Measurements from ENCODE around the gene IFNGR2.
"Not testable (repeated sequence)": the region's sequence is repeated elsewhere in the genome, so short reads cannot be mapped to it uniquely, and the experiment has no call there.

Gene IFNGR2

DNA sequence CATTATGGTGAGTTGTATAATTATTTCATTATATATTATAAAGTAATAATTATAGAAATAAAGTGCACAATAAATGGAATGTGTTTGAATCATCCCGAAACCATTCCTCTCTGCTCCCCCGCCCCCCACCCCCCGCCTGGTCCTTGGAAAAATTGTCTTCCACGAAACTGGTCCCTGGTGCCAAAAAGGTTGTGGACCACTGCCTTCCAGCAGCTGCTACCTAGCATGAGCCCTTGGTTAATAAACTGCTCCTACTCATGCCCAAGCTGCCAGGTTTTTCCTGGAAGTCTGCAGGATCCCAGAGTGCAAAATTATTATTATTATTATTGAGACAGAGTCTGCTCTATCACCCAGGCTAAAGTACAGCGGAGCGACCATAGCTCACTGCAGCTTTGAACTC lies 6.8 kb upstream of the IFNGR2 start:
- H3K4me3 ChIP-seq (ENCODE audit: low read length): no peak overlapping the region
- no peak for DNase-seq (ENCODE audit: low read depth, low spot score)

DNA sequence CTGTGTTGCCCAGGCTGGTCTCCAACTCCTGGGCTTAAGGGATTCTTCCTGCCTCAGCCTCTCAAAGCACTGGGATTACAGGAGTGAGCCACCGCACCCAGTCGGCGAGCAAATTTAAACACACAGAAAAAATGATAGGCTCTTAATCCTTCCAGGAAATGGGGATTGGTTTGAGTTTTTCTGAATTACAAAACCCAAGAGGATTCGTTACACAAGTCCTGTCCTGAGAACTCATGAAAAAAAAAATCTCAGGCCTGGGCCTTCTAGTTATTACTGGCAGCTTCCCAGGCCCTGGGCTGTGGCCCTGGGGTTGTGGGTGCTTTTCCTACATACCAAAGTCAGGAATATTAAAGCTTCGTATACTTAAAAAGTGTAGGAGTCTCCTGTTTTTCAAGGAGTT lies 6.3 kb upstream of the IFNGR2 start:
- no peak for DNase-seq (ENCODE audit: low read depth, low spot score)
- H3K4me3 ChIP-seq (ENCODE audit: low read length): no peak overlapping the region

DNA sequence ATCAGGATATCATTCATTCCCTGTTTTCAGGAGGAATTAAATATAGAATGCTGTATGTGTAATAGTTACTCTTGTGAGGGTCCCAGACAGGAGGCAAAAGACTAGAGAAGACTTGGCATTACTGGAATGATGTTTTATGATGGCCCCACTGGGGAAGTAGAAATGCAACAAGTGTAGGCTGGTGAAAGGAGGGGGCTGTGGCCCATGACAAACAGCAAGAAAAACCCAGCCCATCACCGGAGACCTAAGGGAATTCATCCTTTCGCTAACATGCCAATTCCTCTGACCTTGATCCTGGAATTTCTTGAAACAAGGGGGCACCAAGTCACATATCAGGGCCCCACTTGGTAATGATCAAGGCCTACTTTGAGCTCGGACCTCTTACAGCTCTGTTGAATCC lies 5.5 kb upstream of the IFNGR2 start:
- H3K4me3 ChIP-seq (ENCODE audit: low read length): no peak overlapping the region

DNA sequence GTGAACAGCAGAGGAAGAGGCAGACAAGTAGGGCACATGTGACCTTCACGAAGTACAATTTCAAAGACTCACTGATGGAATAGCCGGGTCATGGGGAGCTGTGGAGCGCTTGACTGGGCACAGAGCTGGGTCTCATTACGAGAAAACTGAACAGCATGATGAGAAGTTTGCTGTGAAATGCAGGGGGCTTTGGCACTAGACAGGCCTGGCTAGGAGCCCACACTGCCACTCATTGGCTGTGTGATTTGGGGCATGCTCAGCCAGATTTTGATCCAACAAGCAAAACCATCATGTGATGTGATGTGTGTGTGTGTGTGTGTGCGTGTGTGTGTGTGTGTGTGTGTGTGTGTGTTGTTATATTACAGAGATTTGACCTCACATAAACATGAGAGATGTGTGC lies 4.9 kb upstream of the IFNGR2 start:
- DNase-seq (ENCODE audit: low read depth, low spot score): no peak
- no peak overlapping the region for H3K4me3 ChIP-seq (ENCODE audit: low read length)

More for the DNA sequence above, 5.5 kb upstream of the IFNGR2 start:
- no peak for DNase-seq (ENCODE audit: low read depth, low spot score)

DNA sequence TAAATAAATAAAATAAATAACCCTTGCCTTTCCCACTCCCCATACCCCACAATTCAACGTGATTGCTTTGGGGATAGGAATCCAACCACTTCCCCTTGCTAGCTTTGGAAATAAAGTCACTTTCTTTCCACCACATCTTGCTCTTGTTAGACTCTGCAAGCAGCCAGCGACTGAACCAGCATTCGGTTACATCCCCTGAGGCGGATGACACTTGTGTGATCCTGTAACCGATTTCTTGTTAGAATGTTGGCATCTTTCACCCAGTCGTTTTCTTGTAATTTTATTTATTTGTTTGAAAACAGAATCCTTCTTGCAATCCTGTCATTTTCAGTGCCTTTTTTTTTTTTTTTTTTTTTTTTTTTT lies 1.6 kb upstream of the IFNGR2 start:
- no peak for DNase-seq (ENCODE audit: low read depth, low spot score)
- H3K4me3 ChIP-seq (ENCODE audit: low read length): no peak overlapping the region

DNA sequence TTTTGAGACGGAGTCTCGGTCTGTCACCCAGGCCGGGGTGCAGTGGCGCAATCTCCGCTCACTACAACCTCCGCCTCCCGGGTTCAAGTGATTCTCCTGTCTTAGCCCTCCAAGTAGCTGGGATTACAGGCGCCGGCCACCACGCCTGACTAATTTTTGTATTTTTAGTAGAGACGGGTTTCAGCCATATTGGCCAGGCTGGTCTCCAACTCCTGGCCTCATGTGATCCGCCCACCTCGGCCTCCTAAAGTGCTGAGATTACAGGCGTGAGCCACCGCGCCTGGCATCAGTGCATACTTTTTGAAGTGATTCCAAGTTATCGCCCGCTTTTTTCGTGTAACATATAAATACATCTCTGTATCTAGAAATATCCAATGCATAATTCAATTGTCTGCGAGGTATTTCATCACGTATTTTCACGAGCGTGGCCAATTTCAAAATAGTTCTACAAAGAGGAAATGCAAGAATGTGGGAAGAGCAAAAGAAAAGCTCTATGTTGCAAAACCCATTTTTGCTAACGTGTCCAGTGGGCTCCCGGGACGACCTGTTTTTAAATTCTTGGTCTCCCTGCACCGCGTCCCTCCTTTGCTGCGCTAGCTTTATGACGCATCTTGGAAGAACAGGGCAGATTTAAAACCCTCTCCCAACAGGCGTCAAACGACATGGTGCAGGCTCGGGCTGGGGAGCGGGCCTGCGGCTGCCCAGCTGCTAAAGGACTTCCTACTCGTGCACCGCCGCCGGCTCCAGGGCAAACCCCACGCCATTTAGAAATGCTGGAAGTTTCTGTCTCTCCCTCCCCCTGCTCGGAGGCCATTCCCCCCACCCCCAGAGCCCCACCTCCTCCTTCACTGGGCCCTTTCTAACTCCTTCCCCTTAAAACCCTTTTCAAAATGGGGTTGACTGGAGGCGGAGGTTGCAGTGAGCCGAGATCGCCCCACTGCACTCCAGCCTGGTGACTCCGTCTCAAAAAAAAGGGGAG lies 923 bp upstream of the IFNGR2 start:
- no peak for DNase-seq (ENCODE audit: low read depth, low spot score)

DNA sequence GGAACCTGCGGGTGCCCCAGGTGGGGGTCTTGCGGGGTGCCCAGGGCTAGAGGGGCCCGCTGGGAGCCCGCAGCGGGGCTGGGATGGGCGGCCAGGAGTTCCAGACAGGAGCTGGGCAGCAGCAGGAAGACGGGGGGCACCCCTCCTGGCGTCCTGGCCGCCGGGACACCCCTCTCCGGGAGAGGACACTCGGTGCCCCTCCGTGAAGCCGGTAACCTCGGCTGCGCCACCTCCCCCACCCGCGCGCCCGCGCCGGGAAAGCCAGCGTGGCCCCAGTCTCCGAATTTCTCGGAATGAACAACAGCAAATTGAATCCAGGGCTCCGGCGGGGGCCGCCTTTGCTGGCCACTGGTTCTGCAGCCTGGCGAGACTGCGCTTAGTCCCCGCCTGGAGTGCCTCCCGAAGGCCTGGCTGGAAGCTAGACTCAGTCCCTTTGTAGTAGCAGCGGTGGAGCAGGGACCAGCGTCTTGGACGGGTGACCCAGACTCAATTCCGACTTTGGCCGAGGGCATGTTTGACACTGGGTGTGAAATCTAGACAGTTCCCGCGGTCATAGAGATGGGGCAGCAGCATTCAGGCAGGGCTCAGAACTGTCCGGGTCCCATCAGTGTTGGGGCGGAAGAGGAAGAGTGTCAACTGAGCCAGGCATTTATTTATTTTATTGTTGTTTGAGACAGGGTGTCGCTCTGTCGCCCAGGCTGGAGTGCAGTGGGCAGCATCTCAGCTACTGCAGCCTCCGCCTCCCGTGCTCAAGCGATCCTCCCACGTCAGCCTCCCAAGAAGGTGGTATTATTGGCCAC lies 773 bp downstream of the IFNGR2 start:
- H3K4me3 ChIP-seq (ENCODE audit: low read length): peak overlapping the region; percentile 74
- DNase-seq (ENCODE audit: low read depth, low spot score): no peak

More for the DNA sequence above, 923 bp upstream of the IFNGR2 start:
- peak overlapping the region; percentile 74 for H3K4me3 ChIP-seq (ENCODE audit: low read length)

DNA sequence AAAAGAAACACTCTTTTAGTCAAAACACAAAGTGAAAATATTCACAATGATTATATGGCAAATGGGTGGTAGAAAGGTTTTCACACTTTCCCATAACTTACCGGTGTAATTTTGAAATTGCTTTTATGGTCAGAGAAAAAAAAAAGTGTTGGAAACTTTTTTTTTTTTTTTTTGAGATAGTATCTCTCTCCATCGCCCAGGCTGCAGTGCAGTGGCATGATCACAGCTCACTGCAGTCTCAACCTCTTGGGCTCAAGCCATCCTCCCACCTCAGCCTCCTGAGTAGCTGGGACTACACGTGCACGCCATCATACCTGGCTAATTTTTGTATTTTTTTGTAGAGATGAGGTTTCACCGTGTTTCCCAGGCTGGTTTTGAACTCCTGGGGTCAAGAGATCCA lies 3.3 kb downstream of the IFNGR2 start:
- H3K4me3 ChIP-seq (ENCODE audit: low read length): no peak overlapping the region
- no peak for DNase-seq (ENCODE audit: low read depth, low spot score)

DNA sequence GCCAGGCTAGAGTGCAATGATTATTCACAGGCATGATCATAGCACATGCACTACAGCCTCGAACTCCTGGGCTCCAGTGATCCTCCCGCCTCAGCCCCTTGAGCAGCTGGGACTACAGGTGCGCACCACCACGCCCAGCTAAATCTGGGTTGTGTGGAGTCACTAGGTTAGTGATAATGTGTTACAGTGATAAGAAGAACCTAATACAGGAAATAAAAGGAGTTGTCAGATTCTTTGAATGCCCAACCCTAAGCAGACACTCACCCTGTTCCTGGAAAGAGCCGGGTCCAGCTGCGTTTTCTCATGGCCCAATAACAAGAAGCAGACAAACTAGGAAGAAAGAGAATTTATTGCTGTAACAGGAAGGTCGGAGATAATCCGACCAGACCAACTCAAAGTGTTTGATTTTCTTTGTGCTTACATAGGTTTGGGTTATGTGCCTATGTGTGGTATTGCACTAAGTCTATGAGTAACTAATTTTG lies 8.8 kb downstream of the IFNGR2 start:
- no peak overlapping the region for H3K4me3 ChIP-seq (ENCODE audit: low read length)
- no peak for DNase-seq (ENCODE audit: low read depth, low spot score)

DNA sequence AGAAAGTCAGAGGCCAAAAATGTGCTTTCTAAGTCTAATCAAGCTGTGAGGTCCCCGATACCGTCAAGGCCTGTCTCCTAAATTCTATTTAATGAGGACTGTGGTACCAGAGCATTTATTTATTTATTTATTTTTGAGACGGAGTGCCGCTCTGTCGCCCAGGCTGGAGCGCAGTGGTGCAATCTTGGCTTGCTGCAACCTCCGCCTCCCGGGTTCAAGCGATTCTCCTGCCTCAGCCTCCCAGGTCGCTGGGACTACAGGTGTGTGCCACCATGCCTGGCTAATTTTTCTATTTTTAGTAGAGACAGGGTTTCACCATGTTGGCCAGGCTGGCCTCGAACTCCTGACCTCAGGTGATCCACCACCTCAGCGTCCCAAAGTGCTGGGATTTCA lies 9.2 kb downstream of the IFNGR2 start:
- H3K4me3 ChIP-seq (ENCODE audit: low read length); DNase-seq (ENCODE audit: low read depth, low spot score): not testable (repeated sequence)

DNA sequence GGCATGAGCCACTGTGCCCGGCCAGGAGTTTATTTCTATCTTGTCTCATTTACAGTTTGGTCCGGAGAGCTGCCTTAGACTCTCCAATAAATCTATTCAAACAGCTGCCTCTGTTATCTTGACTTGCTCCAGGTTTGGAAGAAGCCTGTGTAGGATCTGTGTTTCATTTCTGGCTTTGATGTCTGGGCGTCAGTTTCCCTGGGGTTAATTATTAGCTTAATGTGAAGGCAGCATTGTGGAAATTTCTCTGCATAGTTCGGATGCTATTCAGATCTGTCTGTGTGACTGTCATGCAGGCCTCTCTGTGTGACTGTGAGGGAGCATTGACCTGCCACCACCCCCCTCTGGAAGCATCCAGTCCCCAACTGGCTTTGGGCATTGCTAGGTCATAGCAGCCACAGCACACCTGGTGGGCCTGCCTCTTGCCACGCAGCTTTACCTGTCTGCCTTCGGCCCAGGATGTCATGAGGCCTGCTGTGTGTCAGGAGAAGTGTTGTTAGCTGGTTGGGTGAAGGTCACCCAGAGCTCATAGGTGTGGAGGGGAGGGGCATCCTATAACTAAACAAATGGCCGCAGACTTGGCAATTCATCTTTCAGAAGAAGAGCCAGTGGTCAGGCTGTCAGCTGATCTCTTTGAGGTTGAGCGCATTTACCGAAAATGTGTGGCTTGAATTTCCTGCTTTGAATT lies 9.8 kb downstream of the IFNGR2 start:
- no peak overlapping the region for H3K4me3 ChIP-seq (ENCODE audit: low read length)
- no peak for DNase-seq (ENCODE audit: low read depth, low spot score)

DNA sequence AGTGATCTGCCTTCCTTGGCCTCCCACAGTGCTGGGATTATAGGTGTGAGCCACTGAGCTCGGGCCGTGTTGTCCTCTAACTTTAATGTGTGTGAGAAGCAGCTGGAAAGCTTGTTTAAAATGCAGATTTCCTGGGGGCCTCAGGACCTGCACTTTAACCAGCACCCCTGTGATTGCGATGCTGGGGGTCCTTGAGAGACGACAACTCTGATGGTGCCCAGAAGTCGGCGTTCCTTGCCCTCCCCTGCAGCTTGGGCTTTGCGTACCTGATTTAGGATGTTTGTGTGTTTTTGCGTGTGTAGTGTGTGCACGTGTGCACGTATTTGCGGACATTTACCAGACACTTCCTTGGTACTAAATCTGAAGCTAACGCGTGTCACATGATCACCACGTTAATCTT lies 10.9 kb downstream of the IFNGR2 start:
- DNase-seq (ENCODE audit: low read depth, low spot score): no peak
- no peak overlapping the region for H3K4me3 ChIP-seq (ENCODE audit: low read length)

DNA sequence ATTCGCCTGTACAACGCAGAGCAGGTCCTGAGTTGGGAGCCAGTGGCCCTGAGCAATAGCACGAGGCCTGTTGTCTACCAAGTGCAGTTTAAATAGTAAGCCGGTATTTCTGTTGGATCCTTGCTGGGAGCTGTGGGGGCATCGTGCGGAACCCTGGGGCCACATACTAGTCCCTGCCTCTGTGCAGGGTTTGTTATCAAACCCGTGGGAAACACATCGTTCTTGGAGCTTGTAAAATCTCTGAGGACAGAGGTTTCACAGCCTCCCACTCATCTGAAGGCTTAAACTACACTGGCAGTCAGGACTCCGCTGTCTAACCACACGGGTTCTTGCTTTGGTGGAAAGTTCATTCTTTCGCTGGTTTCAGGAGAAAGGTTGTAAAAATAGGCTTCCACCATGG lies 11.7 kb downstream of the IFNGR2 start:
- no peak overlapping the region for H3K4me3 ChIP-seq (ENCODE audit: low read length)
- no peak for DNase-seq (ENCODE audit: low read depth, low spot score)

DNA sequence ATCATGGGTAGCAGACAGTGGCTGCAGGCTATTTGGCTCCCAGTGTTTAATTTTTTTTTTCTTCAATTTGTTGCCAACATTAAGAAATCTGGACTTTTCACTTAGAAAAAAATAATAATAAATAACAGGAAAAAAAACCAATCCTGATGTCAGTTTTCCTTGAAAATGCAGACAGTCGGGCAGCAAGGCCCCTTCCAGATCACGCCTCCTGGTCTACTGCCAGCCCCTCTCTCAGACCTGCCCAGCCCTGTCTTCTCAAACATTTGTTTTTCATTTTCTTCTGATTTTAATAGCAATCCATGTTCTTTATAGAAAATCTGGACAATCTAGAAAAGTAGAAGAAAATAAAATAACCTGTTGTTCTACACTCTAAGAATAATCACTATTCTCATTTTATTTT lies 15.5 kb downstream of the IFNGR2 start:
- H3K4me3 ChIP-seq (ENCODE audit: low read length): no peak overlapping the region
- DNase-seq (ENCODE audit: low read depth, low spot score): no peak

DNA sequence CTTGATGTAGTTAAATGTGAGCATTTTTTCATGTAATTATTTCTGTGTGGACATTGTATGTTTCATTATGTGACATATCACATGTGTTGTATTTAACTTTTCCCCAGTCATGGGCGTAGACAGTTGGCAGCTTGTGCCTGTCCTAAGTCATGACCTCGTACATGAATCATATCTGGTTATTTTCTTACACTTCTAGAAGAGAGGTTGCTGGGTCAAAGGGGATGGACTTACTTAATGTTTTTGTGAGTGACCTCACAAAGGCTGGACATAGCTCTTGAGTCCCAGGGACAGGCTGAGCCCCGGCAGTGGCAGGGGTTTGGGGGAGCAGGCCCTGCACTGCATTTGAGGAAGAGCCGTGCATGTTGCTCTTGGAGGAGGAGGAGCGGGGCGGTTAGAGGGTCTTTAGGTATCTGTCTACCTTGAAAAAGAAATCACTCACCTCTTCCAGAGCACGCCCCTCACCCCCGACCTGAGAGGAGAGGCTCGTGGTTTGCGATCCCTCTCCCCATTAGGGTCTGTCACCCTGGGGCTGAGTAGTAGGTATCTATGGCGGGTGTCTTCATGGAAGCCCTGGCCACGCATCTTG lies 16.4 kb downstream of the IFNGR2 start:
- no peak overlapping the region for H3K4me3 ChIP-seq (ENCODE audit: low read length)

DNA sequence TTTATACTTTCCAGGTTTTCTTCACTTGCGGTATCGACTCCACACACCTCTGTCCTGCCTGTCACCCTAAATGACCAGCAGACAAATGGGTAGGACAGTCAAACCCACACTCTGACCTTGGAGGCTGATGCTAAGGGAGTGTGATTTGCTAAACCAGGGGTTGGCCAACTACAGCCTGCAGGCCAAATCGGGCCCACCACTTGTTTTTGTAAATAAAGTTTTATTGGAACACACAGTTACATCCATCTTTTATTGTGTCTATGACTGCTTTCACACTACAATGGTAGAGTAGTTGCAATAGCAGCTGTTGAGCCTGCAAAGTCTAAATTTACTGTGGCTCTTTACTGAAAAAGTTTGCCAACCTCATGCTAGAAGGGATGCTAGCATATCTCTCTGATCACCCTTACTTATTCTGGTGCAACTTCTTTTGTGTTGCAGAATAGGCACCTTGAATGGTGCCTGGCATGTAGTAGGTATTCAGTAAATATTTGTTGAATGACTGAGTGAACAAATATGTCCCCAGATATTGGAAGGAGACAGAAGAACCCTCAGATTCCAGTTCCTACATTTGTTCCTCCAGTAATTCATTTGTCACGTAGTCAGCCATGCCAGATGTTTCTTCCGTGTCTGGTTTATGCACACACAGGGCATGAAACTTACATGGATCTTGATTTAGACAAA lies 18.6 kb downstream of the IFNGR2 start:
- DNase-seq (ENCODE audit: low read depth, low spot score): no peak
- no peak overlapping the region for H3K4me3 ChIP-seq (ENCODE audit: low read length)

More for the DNA sequence above, 16.4 kb downstream of the IFNGR2 start:
- DNase-seq (ENCODE audit: low read depth, low spot score): no peak

DNA sequence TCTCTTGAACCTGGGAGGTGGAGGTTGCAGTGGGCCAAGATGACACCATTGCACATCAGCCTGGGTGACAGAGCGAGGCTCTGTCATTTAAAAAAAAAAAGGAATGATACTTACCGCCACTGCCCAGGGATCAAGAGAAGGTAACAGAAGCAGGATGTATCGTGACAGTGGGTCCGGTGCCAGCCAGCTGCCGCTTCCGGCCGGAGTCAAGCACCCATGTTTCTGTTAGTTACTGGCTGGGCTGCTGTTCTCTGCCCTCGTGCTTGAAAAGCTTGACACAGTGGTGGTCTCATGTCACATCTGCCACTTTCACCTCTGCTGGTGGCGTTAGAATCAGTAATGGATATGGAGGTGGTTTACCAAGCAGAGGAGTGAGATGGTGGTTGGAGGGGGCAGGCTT lies 21.0 kb downstream of the IFNGR2 start:
- H3K4me3 ChIP-seq (ENCODE audit: low read length): no peak overlapping the region
- DNase-seq (ENCODE audit: low read depth, low spot score): no peak

DNA sequence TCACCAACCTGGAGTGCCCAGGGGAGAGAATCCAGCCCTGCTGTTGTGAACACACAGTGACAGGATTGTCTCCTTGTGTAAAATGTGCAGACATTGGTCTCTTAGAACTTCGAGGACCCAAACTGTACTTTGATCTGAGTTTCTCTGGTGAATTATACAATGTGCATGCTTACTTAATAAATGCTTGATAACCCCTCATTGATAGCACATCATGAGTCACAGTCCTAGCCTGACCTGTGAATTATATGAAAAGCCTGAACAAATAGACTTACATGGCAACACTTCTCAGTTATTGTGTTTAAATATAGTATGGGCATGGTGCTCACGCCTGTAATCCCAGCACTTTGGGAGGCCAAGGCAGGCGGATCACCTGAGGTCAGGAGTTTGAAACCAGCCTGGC lies 22.6 kb downstream of the IFNGR2 start:
- DNase-seq (ENCODE audit: low read depth, low spot score): no peak
- no peak overlapping the region for H3K4me3 ChIP-seq (ENCODE audit: low read length)

DNA sequence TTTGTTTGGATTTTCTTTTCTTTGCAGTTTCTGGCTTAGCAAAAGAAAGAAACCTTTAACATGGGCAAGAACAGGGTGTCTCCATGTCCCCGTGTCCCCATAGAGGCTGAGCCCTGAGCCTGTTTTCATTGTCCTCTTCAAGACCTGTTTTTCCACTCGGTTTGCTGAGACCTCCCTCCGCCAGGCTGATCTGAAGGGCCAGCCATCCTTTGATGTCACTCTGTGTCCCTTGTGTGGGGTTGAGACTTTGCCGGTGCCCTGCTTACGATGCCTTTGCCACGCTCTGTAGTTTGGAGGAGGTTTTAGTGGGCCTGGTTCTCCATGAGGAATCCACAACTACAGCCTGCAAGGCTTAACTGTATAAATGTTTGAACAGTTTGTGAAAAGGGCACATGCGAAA lies 23.8 kb downstream of the IFNGR2 start:
- no peak overlapping the region for H3K4me3 ChIP-seq (ENCODE audit: low read length)
- no peak for DNase-seq (ENCODE audit: low read depth, low spot score)
